HUES6 (cell line): Measurements from ENCODE around the gene ELK4.

ENCODE experiments used
- H3K27ac ChIP-seq: 2 replicates; pipeline ENCODE4 v1.7.0; 2013; ENCODE audit warnings: low read depth, mild to moderate bottlenecking, low read length, inconsistent platforms
- H3K27me3 ChIP-seq: 2 replicates; pipeline ENCODE4 v1.6.1; 2013; ENCODE audit warnings: low read length; ENCODE audit not compliant: control insufficient read depth, insufficient read depth
- H3K36me3 ChIP-seq: 2 replicates; pipeline ENCODE4 v1.6.1; 2013; ENCODE audit warnings: low read length; ENCODE audit not compliant: control insufficient read depth, insufficient read depth
- H3K4me1 ChIP-seq: 2 replicates; pipeline ENCODE4 v1.6.1; 2013; ENCODE audit warnings: low read length; ENCODE audit not compliant: control insufficient read depth, insufficient read depth
- H3K4me3 ChIP-seq: 2 replicates; pipeline ENCODE4 v1.5.1; 2013; ENCODE audit warnings: low read depth, low read length
- H3K9ac ChIP-seq: one replicate; pipeline ENCODE4 v1.6.1; 2013; ENCODE audit warnings: mild to moderate bottlenecking, low read length
- H3K9me3 ChIP-seq: 2 replicates; pipeline ENCODE4 v1.6.1; 2013; ENCODE audit warnings: low read depth, low read length; ENCODE audit not compliant: control insufficient read depth, insufficient read depth

ELK4 gene

DNA sequence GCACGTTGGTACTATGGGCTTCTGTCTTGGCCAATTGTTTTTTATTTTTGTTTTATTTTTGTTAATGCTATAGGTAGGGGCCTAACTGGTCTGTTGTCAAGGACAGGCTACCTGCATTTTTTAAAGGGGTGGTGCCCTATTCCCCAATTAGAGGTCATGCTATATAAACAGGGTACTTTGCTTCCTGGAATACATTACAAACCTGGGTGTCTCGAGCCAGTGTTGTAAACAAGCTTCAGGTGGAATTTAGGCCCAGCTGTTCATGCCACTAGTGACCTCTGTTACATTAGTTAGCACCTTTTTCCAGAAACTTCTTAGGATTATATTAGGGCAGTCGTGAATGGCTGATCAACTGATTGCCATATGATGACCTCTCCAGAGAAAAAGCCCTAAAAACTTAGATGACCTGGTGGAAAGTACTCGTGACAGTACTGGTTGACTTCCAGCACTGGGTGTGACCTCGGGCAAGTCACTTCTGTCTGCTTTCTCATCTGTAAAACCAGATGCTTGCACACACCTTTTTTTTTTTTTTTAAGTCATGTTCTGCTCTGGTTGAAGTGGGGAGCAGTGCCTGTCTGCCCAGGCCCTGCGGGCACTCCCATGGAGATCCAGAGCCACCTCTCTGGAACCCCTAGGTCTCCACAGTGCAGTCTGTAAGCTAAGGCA is 46.5 kb downstream of the ELK4 start:
- Histone ChIP-seq H3K4me1 (no peaks in the 10 kb centered on the region), H3K27ac (no peak overlapping the region), H3K9ac (no peak overlapping the region)

GRCh38 chr1:205584732-205585131 is 47.1 kb downstream of the ELK4 start:
- Histone ChIP-seq H3K9me3 (no peaks in the 10 kb centered on the region), H3K36me3 (no peaks in the 10 kb centered on the region), H3K27me3 (peaks cover 20% of the 10 kb centered on the region), H3K4me3 (no peak overlapping the region), H3K4me1 (peaks cover 5% of the 10 kb centered on the region), H3K9ac (no peak overlapping the region), H3K27ac (no peak overlapping the region)

More for the DNA sequence above, 46.5 kb downstream of the ELK4 start:
- Histone ChIP-seq H3K4me3 (no peak overlapping the region), H3K9me3 (no peaks in the 10 kb centered on the region), H3K27me3 (peaks cover 15% of the 10 kb centered on the region; the same call in 1 of the 2 replicates), H3K36me3 (no peaks in the 10 kb centered on the region)

DNA sequence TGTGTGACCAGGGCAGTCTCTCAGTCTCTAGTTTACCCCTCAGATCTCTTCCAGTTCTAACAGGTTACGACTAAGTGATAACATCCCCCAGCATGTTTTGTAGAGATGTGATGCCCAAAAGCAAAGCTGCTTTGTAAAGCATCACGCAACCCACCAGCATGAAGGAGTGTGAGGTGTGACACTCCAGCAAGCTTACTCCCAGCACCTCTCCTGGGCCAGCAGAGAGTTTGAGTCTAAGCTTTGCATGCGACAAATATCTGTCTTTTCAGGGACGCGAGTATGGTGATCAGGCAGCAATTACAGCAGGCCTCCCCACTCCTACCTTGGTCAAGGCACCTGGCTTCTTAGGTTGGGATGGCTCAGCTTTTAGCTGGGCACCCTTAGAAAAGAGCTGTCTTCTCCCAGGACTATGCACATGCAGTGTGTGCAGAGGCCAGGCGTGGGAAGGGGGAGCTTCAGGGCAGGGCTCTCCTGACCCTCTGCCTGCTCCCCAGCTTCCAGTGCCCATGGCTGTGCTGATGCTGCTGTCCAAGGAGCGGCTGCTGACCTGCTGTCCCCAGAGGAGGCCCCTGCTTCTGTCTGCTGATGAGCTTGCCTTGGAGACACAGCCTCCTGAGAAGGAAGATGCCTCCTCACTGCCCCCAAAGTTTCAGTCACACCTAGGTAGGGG is 48.2 kb downstream of the ELK4 start:
- Histone ChIP-seq H3K27ac (no peak overlapping the region), H3K4me1 (peaks cover 10% of the 10 kb centered on the region), H3K9ac (no peak overlapping the region), H3K9me3 (no peaks in the 10 kb centered on the region), H3K27me3 (peaks cover 32% of the 10 kb centered on the region), H3K4me3 (no peak overlapping the region), H3K36me3 (no peaks in the 10 kb centered on the region)

- Histone ChIP-seq H3K27ac (no peak overlapping the region), H3K4me3 (no peak overlapping the region), H3K27me3 (peaks cover 41% of the 10 kb centered on the region), H3K36me3 (no peaks in the 10 kb centered on the region), H3K9me3 (no peaks in the 10 kb centered on the region), H3K4me1 (peaks cover 18% of the 10 kb centered on the region), H3K9ac (no peak overlapping the region)
Measured at GRCh38 chr1:205582471-205583291, 49.1 kb downstream of the ELK4 start.

DNA sequence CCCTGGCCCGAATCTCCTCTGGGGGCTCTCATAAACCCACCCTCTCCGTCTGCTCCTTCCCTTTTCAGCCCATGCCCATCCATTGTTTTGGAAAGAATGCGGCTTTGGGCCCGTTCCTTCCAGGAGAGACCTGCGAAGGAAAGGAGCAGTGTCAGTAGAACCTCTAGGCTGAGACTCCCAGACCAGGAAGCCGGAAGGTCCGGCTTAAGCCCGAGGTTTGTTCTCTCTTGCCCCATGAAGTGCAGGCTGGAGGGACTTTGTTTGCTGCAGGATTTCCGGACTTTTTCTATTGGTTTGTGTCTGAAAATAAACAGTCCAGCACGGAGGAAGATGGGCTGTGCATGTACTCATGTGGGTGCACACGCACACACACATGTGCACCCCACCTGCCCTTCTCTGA is 49.8 kb downstream of the ELK4 start:
- no peak overlapping the region for H3K9ac ChIP-seq
- no peaks in the 10 kb centered on the region for H3K36me3 ChIP-seq
- H3K27ac ChIP-seq = no peak overlapping the region
- H3K9me3 ChIP-seq = no peaks in the 10 kb centered on the region
- peaks cover 47% of the 10 kb centered on the region for H3K27me3 ChIP-seq
- H3K4me1 ChIP-seq = peaks cover 24% of the 10 kb centered on the region
- no peak overlapping the region for H3K4me3 ChIP-seq

DNA sequence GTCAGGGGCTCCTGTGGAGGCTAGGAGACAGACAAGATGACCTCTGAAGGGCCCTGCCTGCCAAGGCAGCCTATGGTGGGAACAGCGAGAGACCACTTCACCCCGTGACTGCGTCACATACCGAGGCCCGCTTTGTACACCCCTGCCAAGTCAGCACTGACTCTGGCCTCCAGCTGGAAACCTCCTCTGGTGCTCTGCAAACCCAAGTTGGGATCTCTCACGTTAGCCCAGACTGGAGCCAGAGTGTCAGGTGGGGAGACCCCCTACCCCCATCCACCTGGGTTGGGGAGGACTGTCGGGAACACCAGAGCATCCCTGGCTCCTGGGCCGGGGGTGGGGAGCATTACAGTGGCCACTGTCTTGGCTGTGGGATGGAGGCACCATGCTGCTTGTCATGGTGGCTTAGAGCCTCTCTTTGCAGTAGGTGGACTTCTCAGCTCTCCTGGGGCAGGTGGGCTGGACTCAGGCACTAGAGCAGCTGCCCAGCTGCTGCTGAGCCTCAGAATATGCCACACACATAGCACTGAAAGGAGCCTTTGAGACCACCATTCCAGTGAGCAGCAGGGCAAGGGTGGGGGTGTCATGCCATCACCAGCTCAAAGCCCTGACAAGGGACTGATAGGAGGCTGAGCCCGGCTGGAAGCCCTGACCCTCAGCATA is 50.4 kb downstream of the ELK4 start:
- no peak overlapping the region for H3K27ac ChIP-seq
- H3K36me3 ChIP-seq = no peaks in the 10 kb centered on the region
- no peak overlapping the region for H3K9ac ChIP-seq
- H3K4me3 ChIP-seq = no peak overlapping the region
- peaks cover 25% of the 10 kb centered on the region for H3K4me1 ChIP-seq
- peaks cover 53% of the 10 kb centered on the region for H3K27me3 ChIP-seq
- H3K9me3 ChIP-seq = no peaks in the 10 kb centered on the region

GRCh38 chr1:205580923-205581180 is 51.0 kb downstream of the ELK4 start:
- H3K4me3 ChIP-seq = no peak overlapping the region
- peaks cover 59% of the 10 kb centered on the region for H3K27me3 ChIP-seq
- no peaks in the 10 kb centered on the region for H3K36me3 ChIP-seq
- no peak overlapping the region for H3K27ac ChIP-seq
- no peaks in the 10 kb centered on the region for H3K9me3 ChIP-seq
- no peak overlapping the region for H3K9ac ChIP-seq
- H3K4me1 ChIP-seq = peaks cover 25% of the 10 kb centered on the region

DNA sequence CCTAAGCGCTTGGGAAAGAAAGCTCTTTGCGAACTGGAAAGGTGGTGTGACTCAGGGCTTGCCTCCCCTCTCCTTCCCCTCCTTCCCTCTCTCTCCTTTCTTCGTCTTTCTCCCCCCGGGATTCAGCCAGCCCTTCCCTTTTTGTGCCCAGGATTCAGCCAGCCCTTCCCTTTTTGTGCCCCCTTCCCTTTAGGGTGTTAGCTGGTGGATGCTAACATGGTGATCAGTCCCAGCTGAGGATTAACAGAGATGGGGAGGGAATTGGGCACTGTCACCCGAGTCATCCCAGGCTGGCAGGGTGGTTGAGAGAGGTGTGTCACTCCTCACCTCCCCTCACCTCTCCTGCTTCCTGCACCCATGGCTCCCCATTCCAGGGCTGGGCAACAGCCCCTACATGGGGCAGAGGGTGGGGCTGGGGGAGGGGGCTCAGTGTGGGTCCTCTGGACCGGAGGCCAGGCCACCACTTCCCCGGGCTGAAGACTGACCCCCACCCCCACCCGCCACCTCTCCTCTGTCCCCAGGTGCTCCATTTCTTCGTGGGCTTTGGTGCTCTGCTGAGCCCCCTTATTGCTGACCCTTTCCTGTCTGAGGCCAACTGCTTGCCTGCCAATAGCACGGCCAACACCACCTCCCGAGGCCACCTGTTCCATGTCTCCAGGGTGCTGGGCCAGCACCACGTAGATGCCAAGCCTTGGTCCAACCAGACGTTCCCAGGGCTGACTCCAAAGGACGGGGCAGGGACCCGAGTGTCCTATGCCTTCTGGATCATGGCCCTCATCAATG is 51.5 kb downstream of the ELK4 start:
- Histone ChIP-seq H3K27me3 (peaks cover 64% of the 10 kb centered on the region), H3K4me1 (peaks cover 25% of the 10 kb centered on the region), H3K4me3 (no peak overlapping the region), H3K9me3 (no peaks in the 10 kb centered on the region), H3K9ac (no peak overlapping the region), H3K36me3 (no peaks in the 10 kb centered on the region), H3K27ac (no peak overlapping the region)

GRCh38 chr1:205579711-205580110 is 52.1 kb downstream of the ELK4 start:
- Histone ChIP-seq H3K9me3 (no peaks in the 10 kb centered on the region), H3K36me3 (no peaks in the 10 kb centered on the region), H3K4me3 (no peak overlapping the region), H3K9ac (no peak overlapping the region), H3K27me3 (peaks cover 71% of the 10 kb centered on the region), H3K27ac (no peak overlapping the region), H3K4me1 (peaks cover 25% of the 10 kb centered on the region)

GRCh38 chr1:205578780-205579571 is 52.8 kb downstream of the ELK4 start:
- Histone ChIP-seq H3K36me3 (no peaks in the 10 kb centered on the region), H3K9ac (no peak overlapping the region)

More at GRCh38 chr1:205578780-205579571, 52.8 kb downstream of the ELK4 start:
- Histone ChIP-seq H3K4me3 (no peak overlapping the region), H3K27me3 (peaks cover 77% of the 10 kb centered on the region), H3K4me1 (peaks cover 25% of the 10 kb centered on the region), H3K9me3 (no peaks in the 10 kb centered on the region), H3K27ac (no peak overlapping the region)
